AML-193 (cell line): ENCODE results near the gene SHH.

Experiments used
- DNase-seq, 2 experiments: peaks; one replicate each; lab custom pipeline; 2025; lab: John Stamatoyannopoulos, UW

Gene SHH

GRCh38 chr7:155811895-155812761, at the start of gene SHH:
Gene SHH (minus strand): TSS chr7:155812463. CDS start chr7:155812122, 341 bp downstream.
- no peak for DNase-seq

DNA sequence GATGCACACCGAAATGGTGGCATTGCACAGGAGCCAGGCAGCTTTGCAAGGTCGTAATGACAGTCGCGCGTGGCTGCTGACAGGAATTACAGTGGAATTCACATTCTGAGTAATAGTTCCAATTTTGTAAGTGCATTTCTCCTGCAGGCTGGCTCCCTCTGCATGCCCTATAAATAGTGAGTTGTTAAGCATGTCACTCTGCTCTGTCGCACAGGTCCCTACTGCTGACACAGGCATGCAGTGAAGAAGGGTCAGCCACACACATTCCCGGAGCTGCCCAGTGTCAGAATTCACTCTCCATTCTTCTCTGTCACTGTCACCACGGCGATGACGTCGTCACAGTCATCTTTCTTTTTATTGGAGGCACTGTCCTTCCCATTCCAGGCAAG, 49.2 kb upstream of the SHH start:
- no peak for DNase-seq

- DNase-seq = no peak
Measured at GRCh38 chr7:155860840-155861479, 48.7 kb upstream of the SHH start.

DNA sequence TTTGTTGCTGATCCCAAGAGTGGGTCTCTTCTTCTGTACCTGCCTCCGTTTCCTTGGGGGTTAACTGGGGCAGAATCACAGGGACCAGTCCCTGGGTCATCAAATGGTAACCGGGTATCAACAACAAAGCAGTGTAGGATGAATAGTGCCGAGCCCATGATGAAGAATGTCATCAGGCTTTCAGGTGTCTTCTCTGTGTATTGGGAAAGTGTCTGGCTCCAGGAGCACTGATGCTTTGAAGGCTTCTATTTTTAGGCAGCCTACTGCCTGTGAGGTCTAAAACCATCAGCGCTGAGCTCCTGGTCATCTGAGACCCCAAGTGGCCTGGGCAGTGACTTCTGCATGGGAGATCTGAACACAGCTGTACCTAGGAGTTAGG, 48.2 kb upstream of the SHH start:
- DNase-seq = no peak

GRCh38 chr7:155858521-155859061, 46.3 kb upstream of the SHH start:
- no peak for DNase-seq

DNA sequence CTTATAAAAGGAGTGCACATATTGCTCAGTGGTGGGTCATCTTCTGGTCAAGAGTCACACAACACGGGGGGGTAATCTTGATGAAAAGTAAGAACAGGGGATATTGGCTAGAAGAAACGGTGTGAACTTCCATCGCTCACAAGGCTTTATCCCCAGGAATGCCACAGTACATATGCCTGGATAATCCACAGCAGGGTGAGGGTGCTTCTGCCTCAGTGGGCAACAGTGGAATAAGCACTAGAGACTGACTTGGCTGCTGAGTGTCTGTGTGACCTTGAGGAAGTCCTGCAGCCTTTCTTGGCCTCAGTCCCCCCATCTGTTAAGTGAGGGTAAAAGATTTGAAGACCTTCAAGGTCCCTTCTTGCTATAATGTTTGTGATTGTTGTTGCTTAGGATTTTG, 44.9 kb upstream of the SHH start:
- DNase-seq = no peak

DNA sequence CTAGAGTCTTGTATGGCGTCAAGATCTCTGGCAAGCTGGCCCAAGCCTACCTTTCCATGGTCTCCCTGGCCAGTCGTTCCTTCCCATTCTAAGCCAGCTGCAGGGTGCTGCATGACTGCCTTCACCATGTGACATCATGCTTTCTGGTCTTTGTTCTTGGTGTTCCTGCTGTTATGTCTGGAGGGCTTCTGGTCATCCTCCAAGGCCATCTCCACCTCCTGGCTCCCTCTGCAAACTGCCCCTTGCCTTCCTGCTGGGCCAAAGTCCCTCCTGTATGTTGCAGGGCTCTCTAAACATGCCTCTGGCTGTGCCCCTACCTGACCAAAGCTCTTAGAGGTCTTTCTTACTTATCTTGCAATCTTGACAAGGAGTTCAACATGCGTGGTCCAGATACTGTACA, 44.4 kb upstream of the SHH start:
- no peak for DNase-seq

DNA sequence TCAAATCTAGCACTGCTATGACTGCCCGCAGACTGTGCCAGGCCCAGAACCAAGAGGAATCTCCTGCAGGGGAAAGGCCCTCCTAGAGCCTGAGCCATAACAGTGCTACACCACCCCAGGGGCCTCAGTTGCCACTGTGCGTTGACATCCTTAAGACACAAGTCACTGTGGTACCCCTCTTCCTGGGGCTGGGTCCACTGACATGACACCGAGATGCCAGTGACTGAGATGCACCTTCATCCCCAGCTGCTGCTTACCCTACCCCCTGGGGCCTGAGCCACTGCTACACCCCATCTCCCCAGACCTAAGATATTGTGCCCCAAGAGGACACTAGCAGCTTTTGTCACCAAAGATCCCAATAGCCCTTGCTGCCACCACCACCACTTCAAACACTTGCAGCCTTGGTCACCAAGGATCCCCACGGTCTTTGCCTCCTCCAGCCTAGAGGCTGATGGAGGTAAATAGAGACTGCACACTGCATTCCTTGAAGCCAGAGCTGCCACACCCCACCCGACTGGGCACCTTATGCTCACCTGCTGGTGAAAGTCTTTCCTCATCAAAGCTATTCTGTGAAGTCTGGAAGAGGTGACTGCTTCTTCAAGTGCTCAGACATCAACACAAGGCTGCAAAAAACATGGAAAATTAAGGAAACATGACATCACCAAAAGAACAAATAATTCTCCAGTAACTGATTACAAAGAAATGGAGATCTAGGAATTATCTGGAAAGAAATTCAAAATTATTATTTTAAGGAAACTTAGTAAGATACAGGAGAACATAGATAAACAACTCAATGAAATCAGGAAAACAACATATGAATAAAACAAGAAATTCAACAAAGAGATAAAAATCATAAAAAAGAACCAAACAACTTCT, 40.4 kb upstream of the SHH start:
- DNase-seq = no peak

GRCh38 chr7:155851892-155852291, 39.6 kb upstream of the SHH start:
- DNase-seq = no peak

DNA sequence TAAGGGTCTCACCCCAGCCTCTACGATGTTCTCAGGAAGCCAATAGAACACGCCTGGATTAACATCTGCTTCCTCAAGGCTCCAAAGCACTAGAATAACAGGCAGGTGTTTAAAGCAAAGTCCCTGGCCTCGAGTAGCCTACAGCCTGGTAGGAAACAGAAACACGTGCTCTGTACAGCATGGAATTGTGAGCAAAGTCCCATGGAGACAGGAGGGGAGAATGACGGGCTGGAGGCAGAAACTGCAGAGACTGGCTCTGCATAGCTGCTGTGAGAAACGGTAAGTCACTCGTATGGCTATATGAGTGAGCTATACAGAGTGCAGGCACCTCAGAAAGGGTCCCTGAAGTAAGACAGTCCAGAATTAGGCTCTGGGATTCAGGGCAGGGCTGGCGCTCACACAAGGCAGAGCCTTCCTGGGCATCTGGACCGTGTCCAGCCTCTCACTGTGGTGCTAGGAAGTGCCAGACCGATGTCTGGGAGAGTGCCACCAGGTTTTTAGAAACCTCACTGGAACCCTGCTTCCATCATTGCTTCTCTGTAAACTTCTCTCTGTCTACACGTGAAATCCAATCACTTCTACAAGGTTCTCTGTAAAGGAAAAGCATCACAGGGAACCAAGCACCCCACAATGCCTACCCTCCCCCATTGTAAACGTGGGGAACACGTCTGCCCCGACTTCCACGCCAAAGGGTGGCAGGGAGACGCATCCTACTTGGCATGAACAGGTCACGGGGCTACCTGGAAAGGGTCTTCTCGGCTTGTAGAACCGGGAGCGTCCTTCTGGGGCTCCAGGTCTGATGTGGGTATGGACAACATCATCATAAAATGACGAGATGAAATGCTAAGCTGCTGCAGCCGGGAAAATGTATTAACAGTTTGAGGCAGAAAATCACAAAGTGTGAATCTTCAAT, 38.8 kb upstream of the SHH start:
- DNase-seq = no peak

DNA sequence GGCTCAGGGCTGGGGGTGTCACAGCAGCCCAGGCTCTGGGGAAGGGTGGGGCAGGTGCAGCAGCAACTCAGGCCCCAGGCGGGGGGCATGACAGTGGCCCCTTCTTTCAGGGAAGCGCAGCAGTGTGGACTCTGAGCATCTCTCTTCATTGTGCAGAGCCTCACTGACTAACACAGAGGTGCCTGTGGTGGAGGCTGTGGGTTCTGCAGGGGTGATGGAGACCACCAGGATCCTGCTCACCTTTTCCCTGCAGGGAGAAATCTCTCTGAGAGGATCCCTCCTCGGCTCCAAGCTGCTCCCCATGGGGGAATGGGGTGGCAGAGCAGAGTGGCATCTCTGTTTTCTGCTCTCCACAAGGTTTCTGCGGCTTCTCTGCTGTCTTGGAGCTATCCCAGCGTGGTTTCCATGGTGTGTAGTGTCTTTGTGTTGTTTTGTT, 37.8 kb upstream of the SHH start:
- DNase-seq = no peak

GRCh38 chr7:155848691-155849669, 36.7 kb upstream of the SHH start:
- no peak for DNase-seq

DNA sequence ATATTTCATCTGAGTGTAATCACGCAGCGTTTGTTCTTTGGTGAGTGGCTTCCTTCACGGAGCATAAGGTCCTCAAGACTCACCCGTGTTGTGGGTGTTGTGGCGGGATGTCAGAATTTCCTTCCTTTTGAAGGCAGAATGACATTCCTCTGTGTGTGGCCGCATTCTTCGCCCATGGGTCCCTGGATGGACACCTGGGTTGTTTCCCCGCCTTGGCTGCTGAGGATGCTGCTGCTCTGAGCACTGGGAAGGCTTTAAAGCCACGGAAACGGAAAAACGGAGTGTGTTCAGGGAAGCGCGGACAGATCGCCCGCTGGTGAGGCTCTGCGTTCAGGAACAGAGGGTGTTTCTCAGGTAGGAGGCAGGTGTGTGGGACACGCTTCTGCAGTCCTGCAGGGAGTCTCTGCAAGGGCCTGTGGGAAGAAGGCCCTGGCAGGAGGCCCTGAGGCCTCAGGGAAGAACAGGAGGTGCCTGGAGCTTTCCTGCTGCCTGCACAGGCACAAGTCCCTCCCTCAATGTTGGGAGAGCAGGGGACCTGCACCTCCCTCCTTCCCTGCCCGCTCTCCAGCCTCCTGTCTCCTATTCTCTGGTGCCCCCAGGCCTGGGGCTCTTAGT, 35.7 kb upstream of the SHH start:
- DNase-seq = no peak

DNA sequence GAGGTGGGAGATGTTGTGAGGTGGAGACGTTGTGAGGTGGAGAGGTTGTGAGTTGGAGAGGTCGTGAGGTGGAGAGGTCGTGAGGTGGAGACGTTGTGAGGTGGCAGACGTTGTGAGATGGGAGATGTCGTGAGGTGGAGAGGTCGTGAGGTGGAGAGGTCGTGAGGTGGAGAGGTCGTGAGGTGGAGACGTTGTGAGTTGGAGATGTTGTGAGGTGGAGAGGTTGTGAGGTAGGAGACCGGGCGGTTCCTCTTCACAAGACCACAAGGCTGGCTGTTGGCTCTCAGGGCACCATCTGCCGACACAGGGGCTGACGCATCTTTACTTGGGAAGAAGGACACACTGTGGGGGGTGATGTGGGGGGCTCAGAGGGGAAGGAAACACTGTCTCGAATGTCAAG, 34.7 kb upstream of the SHH start:
- DNase-seq = no peak

DNA sequence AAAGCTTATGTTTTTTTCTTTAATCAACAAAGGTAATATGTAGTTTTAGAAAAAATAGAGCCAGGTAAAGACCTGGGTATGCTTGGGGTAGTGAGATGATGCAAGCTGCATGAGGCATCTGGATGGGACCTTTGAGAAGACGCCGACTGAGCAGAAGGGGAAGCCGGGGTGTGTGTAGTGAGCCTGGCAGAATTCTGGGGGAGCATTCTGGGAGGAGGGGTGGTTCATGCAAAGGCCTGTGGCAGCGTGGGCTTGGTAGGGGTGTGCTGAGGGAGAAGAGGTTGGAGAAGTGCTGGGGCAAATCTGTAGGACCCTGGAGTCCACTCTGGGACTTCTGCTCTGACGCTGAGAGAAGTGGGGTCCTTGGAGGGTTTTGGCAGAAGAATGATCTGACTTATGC, 33.9 kb upstream of the SHH start:
- DNase-seq = no peak

- DNase-seq = no peak
Measured at GRCh38 chr7:155845226-155845625, 33.0 kb upstream of the SHH start.

- no peak for DNase-seq
Measured at GRCh38 chr7:155844526-155844925, 32.3 kb upstream of the SHH start.

- DNase-seq = no peak
Measured at GRCh38 chr7:155844019-155844453, 31.8 kb upstream of the SHH start.

GRCh38 chr7:155843426-155844018, 31.3 kb upstream of the SHH start:
- no peak for DNase-seq
